BE2C (cell line): ENCODE measurements around the gene CCDC138.

ENCODE experiments used
- DNase-seq: peaks from one replicate; pipeline ENCODE4 v3.0.0-alpha.2; 2020
- H3K27me3 ChIP-seq: fragments of 250-450 bp; sonication (Bioruptor Pico); 2 replicates; pipeline ENCODE4 v1.5.1; 2020; ENCODE audit warnings: mild to moderate bottlenecking
- H3K36me3 ChIP-seq: fragments of 250-450 bp; sonication (Bioruptor Pico); 2 replicates; pipeline ENCODE4 v1.5.1; 2020; ENCODE audit warnings: mild to moderate bottlenecking
- H3K4me1 ChIP-seq: fragments of 250-450 bp; sonication (Bioruptor Pico); 2 replicates; pipeline ENCODE4 v1.5.1; 2020
- H3K4me3 ChIP-seq: 2 replicates; pipeline ENCODE4 v1.5.1; 2011; ENCODE audit warnings: low read depth, low read length
- H3K9me3 ChIP-seq: fragments of 250-450 bp; sonication (Bioruptor Pico); 2 replicates; pipeline ENCODE4 v1.5.1; 2020
- CTCF ChIP-seq: IDR thresholded peaks from 2 replicates; pipeline ENCODE4 v1.5.1; 2012; ENCODE audit warnings: mild to moderate bottlenecking, low read depth, low read length

The CCDC138 gene

GRCh38 chr2:108910011-108910431 is 123.5 kb downstream of the CCDC138 start:
- Histone ChIP-seq H3K4me1 (no peaks in the 10 kb centered on the region), H3K36me3 (no peaks in the 10 kb centered on the region), H3K27me3 (no peaks in the 10 kb centered on the region), H3K9me3 (no peaks in the 10 kb centered on the region), H3K4me3 (no peak overlapping the region)
- no peak for DNase-seq
- TF ChIP-seq CTCF, result no peak

- Histone ChIP-seq H3K36me3 (no peaks in the 10 kb centered on the region), H3K27me3 (no peaks in the 10 kb centered on the region), H3K9me3 (no peaks in the 10 kb centered on the region), H3K4me1 (no peaks in the 10 kb centered on the region), H3K4me3 (no peak overlapping the region)
- no peak for TF ChIP-seq CTCF
- DNase-seq, result no peak
Measured at GRCh38 chr2:108910541-108911396, 124.2 kb downstream of the CCDC138 start.

- DNase-seq, result no peak
- no peaks in the 10 kb centered on the region for H3K9me3 ChIP-seq
- H3K4me3 ChIP-seq, result no peak overlapping the region
- H3K4me1 ChIP-seq, result no peaks in the 10 kb centered on the region
- no peaks in the 10 kb centered on the region for H3K27me3 ChIP-seq
- no peaks in the 10 kb centered on the region for H3K36me3 ChIP-seq
- no peak for TF ChIP-seq CTCF
Measured at GRCh38 chr2:108911401-108911800, 124.8 kb downstream of the CCDC138 start.

GRCh38 chr2:108911807-108912628 is 125.4 kb downstream of the CCDC138 start:
- no peak for DNase-seq
- Histone ChIP-seq H3K9me3 (no peaks in the 10 kb centered on the region), H3K4me1 (no peaks in the 10 kb centered on the region), H3K36me3 (no peaks in the 10 kb centered on the region), H3K4me3 (no peak overlapping the region), H3K27me3 (no peaks in the 10 kb centered on the region)
- no peak for TF ChIP-seq CTCF

GRCh38 chr2:108912629-108912902 is 126.0 kb downstream of the CCDC138 start:
- no peaks in the 10 kb centered on the region for H3K4me1 ChIP-seq
- no peak for TF ChIP-seq CTCF

More at GRCh38 chr2:108912629-108912902, 126.0 kb downstream of the CCDC138 start:
- Histone ChIP-seq H3K27me3 (no peaks in the 10 kb centered on the region), H3K4me3 (no peak overlapping the region), H3K9me3 (no peaks in the 10 kb centered on the region), H3K36me3 (no peaks in the 10 kb centered on the region)
- no peak for DNase-seq
